ENCODE results near the gene NCBP2L. TPM values are rescaled to one million over a fixed set of nuclear protein-coding genes. Genes with fewer than 3 reads are reported as not detected.

The NCBP2L gene
- total and polyA plus RNA-seq, 9 of the 15 experiments (the other 6 are each of a cell fraction or from before 2014, with no cell fraction given): not detected

DNA sequence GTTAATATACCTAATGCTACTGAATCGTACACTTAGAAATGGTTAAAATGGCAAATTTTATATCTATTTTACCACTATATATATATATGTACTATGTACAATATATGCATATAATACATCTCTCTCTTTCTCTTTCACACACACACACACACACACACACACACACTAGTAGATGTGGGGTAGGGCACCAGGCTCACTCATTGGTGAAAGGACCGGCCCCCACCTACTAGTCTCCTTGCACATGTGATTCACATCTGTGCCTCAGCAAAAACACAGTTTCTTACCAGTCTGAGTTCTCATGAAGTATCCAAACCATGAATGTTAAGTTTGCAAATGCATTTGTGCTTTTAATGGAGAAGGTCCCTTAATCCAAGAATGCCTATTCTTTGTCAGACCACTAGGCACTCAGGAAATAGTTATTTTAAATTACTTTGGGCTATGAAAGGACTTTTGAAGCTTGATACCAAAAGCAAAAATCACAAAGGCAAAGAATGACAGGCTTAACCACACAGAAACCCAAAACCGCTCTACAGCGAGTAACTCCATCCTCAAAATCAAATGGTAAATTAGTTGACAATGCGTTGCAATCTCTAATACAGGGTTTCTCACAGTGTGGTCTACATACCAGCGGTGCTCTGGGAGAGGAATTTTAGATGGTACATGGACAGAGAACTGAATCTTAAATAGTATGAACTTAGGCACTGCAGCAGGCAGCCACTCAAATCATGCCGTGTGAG, 7.8 kb upstream of the NCBP2L start:
- Histone ChIP-seq H3K9me3 (replicated peaks; ENCODE audit: control insufficient read depth, insufficient read depth, low read depth, low read length) (no peaks in the 10 kb centered on the region), H3K4me2 (ENCODE audit: insufficient read depth, low read length) (no peak overlapping the region), H3K9me1 (ENCODE audit: control insufficient read depth, insufficient read depth, low read length) (no peaks in the 10 kb centered on the region), H3K27me3 (ENCODE audit: control insufficient read depth in 2 of 2, insufficient read depth in 2 of 2, low read length in 2 of 2) (peaks cover 2 to 15% of the 10 kb centered on the region in 2 experiments; a peak in 2 of 5 replicates), H3K9ac (ENCODE audit: insufficient read depth in 1 of 2, low read depth in 2 of 2, low read length in 2 of 2) (no peak overlapping the region), H3K4me1 (replicated peaks in 1 of 2; ENCODE audit: control insufficient read depth in 2 of 2, insufficient read depth in 2 of 2, low read length in 2 of 2) (no peaks in the 10 kb centered on the region; a peak in 1 of 5 replicates), H3K4me3 (no peak overlapping the region), H3K36me3 (ENCODE audit: control insufficient read depth, insufficient read depth, low read length) (no peaks in the 10 kb centered on the region), H3K27ac (ENCODE audit: extremely low read depth, low read depth, low read length) (no peak overlapping the region), H2AFZ (ENCODE audit: low read depth, low read length) (no peak overlapping the region), H3K79me2 (ENCODE audit: control insufficient read depth, insufficient read depth, low read length) (no peaks in the 10 kb centered on the region), H4K20me1 (replicated peaks; ENCODE audit: control insufficient read depth, insufficient read depth, low read length) (no peaks in the 10 kb centered on the region)
- FAIRE-seq (no peak), DNase-seq (ENCODE audit: extremely low read depth in 1 of 4, low spot score in 3 of 4) (no peak), ATAC-seq (no peak)
- CTCF ChIA-PET (ENCODE audit: low intra/inter-chr PET ratio): no interaction called here
- in situ Hi-C loops (cut with MboI) (loop anchor here (10.0 kb wide), 1 partner anchor 225 kb away; no protein-coding TSS in a partner anchor), intact Hi-C loops (cut with micrococcal nuclease) (loop anchor here (10.0 kb wide), 1 partner anchor 875 kb away; no protein-coding TSS in a partner anchor)
- POLR2A ChIA-PET: no interaction called here
- 22% methylated on average over 4 of the region's 7 CpGs for WGBS (ENCODE audit: insufficient coverage, low coverage, missing lambda C conversion rate)
- TF ChIP-seq HOXB6 (CRISPR knock-in tag; IDR thresholded peaks at IDR 0.05; ENCODE audit: borderline replicate concordance): no peak
- TF ChIP-seq, protein P1, sequence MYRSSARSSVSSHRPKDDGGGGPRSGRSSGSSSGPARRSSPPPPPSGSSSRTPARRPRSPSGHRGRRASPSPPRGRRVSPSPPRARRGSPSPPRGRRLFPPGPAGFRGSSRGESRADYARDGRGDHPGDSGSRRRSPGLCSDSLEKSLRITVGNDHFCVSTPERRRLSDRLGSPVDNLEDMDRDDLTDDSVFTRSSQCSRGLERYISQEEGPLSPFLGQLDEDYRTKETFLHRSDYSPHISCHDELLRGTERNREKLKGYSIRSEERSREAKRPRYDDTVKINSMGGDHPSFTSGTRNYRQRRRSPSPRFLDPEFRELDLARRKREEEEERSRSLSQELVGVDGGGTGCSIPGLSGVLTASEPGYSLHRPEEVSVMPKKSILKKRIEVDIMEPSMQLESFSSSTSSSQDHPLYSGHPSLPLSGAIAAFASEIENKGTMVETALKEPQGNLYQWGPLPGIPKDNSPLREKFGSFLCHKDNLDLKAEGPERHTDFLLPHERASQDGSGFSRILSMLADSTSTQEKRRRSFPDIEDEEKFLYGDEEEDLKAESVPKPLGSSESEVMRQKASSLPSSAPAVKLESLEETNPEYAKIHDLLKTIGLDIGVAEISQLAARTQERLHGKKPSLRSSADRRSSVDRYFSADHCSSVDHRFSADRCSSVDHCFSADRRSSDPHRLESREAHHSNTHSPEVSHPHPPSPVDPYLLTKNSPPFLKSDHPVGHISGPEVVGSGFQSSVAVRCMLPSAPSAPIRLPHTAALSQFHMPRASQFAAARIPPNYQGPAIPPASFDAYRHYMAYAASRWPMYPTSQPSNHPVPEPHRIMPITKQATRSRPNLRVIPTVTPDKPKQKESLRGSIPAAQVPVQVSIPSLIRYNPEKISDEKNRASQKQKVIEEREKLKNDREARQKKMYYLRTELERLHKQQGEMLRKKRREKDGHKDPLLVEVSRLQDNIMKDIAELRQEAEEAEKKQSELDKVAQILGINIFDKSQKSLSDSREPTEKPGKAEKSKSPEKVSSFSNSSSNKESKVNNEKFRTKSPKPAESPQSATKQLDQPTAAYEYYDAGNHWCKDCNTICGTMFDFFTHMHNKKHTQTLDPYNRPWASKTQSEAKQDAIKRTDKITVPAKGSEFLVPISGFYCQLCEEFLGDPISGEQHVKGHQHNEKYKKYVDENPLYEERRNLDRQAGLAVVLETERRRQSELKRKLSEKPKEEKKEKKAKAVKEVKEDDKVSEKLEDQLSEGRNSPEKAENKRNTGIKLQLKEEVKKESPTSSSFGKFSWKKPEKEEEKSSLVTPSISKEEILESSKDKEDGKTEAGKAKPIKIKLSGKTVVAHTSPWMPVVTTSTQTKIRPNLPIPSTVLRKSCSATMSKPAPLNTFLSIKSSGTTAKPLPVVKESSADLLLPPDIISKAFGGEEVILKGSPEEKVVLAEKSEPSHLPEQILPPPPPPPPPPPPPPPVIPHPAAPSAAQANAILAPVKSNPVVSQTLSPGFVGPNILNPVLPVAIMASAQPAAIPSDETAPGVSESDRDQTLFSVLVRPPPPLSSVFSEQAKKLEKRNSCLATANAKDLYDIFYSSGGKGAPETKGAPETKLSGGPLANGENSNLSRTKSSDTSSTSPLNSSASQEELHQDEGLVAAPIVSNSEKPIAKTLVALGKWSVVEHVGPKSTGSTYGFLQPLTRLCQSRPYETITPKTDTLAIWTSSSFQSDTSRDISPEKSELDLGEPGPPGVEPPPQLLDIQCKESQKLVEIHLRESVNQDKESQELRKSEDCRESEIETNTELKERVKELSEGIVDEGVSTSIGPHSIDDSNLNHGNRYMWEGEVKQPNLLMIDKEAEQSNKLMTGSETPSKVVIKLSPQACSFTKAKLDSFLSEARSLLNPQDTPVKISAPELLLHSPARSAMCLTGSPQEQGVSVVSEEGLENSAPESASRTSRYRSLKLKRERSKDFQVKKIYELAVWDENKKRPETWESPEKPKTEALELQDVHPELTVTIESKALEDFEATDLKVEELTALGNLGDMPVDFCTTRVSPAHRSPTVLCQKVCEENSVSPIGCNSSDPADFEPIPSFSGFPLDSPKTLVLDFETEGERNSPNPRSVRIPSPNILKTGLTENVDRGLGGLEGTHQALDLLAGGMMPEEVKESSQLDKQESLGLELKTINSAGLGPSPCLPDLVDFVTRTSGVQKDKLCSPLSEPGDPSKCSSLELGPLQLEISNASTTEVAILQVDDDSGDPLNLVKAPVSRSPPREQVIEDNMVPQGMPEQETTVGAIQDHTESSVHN (IDR thresholded peaks at IDR 0.05; ENCODE audit: borderline replicate concordance in 1 of 2, low read depth in 1 of 2): no peak
- TF ChIP-seq ZNF75A (CRISPR knock-in tag; IDR thresholded peaks at IDR 0.05): no peak
- TF ChIP-seq, protein P2, sequence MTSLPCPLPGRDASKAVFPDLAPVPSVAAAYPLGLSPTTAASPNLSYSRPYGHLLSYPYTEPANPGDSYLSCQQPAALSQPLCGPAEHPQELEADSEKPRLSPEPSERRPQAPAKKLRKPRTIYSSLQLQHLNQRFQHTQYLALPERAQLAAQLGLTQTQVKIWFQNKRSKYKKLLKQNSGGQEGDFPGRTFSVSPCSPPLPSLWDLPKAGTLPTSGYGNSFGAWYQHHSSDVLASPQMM (CRISPR knock-in tag; IDR thresholded peaks at IDR 0.05): no peak
- no peak for TF ChIP-seq TAF1 (IDR thresholded peaks at IDR 0.05; ENCODE audit: control insufficient read depth, extremely low read depth, insufficient read depth, low read length, severe bottlenecking)
- TF ChIP-seq ZNF586 (CRISPR knock-in tag; conservative IDR thresholded peaks at IDR 0.05): no peak
- TF ChIP-seq TOE1 (IDR thresholded peaks at IDR 0.05; ENCODE audit: borderline replicate concordance): no peak
- TF ChIP-seq TOE1 (CRISPR knock-in tag; IDR thresholded peaks at IDR 0.05; ENCODE audit: borderline replicate concordance, low read depth): no peak
- no peak for TF ChIP-seq DIDO1 (tag; IDR thresholded peaks at IDR 0.05; ENCODE audit: low read depth)
- no TSS peak for BruUV-seq (replicated peaks)
